Large intestine (tissue), 3 donors: ENCODE data around the gene GUCY2C. TPM values are rescaled to one million over a fixed set of nuclear protein-coding genes. Genes with fewer than 3 reads are reported as not detected.

Source experiments
- DNase-seq, 2 donors: peaks; one replicate each; pipeline versions ENCODE4 v3.0.0 to v3.0.0-alpha.2; 2013
- H3K27ac ChIP-seq: one replicate; pipeline ENCODE4 v1.5.1; 2013; ENCODE audit warnings: low read length
- H3K27me3 ChIP-seq: 2 replicates; pipeline ENCODE4 v1.6.1; 2013; ENCODE audit warnings: low read length; ENCODE audit not compliant: control insufficient read depth, insufficient read depth
- H3K36me3 ChIP-seq: 2 replicates; pipeline ENCODE4 v1.6.1; 2013; ENCODE audit warnings: low read length; ENCODE audit not compliant: control insufficient read depth, insufficient read depth
- H3K4me1 ChIP-seq: one replicate; pipeline ENCODE4 v1.6.1; 2013; ENCODE audit warnings: low read length; ENCODE audit not compliant: control insufficient read depth, insufficient read depth
- H3K4me3 ChIP-seq: one replicate; pipeline ENCODE4 v1.5.1; 2013; ENCODE audit warnings: low read length
- H3K9me3 ChIP-seq: one replicate; pipeline ENCODE4 v1.6.1; 2013; ENCODE audit warnings: mild to moderate bottlenecking, low read depth, low read length, moderate library complexity; ENCODE audit not compliant: control insufficient read depth
- WGBS: methylation state at CpG from one replicate; pipeline ENCODE4 v1.1.5; 2013; ENCODE audit warnings: low lambda C conversion rate; ENCODE audit not compliant: insufficient coverage; 5-methylcytosine and 5-hydroxymethylcytosine counted together
- polyA plus RNA-seq: library from polyadenylated mRNA; unstranded; fragments of 120-200 nt; gene quantifications from one replicate; pipeline ENCODE4 v1.2.1, GENCODE V29; 2013

GUCY2C gene
- polyA plus RNA-seq, 1 donor, result 126 TPM

GRCh38 chr12:14635776-14636175 is 60.6 kb downstream of the GUCY2C start:
- H3K9me3 ChIP-seq, result peaks cover 17% of the 10 kb centered on the region
- no peak overlapping the region for H3K27ac ChIP-seq
- H3K4me1 ChIP-seq, result no peaks in the 10 kb centered on the region
- peaks cover 46% of the 10 kb centered on the region for H3K36me3 ChIP-seq
- H3K4me3 ChIP-seq, result no peak overlapping the region
- no peak for DNase-seq
- no peaks in the 10 kb centered on the region for H3K27me3 ChIP-seq

GRCh38 chr12:14630793-14631192 is 65.6 kb downstream of the GUCY2C start:
- Histone ChIP-seq H3K4me1 (peaks cover 17% of the 10 kb centered on the region), H3K27ac (no peak overlapping the region), H3K36me3 (peaks cover 21% of the 10 kb centered on the region), H3K9me3 (peaks cover 9% of the 10 kb centered on the region), H3K27me3 (no peaks in the 10 kb centered on the region), H3K4me3 (no peak overlapping the region)
- 42% methylated on average over 2 of the region's 3 CpGs for WGBS
- DNase-seq, result no peak

GRCh38 chr12:14629832-14630710 is 66.3 kb downstream of the GUCY2C start:
- Histone ChIP-seq H3K9me3 (peaks cover 9% of the 10 kb centered on the region), H3K4me3 (no peak overlapping the region), H3K4me1 (peaks cover 17% of the 10 kb centered on the region), H3K27me3 (no peaks in the 10 kb centered on the region), H3K36me3 (peaks cover 28% of the 10 kb centered on the region), H3K27ac (peak overlapping the region; percentile 62)
- DNase-seq, result peak; percentile 69 to 79
- WGBS, result 20% methylated on average over 4 of the region's 8 CpGs

- Histone ChIP-seq H3K9me3 (peaks cover 3% of the 10 kb centered on the region), H3K4me3 (no peak overlapping the region), H3K4me1 (peaks cover 17% of the 10 kb centered on the region), H3K36me3 (peaks cover 30% of the 10 kb centered on the region), H3K27ac (peak overlapping the region; percentile 62), H3K27me3 (no peaks in the 10 kb centered on the region)
- WGBS, result no CpG with 5 or more reads among the region's 5 CpGs
- peak in 1 of 2 donors; percentile 33 for DNase-seq
These were observed 67.6 kb downstream of the GUCY2C start for GRCh38 chr12:14628771-14629170.

- DNase-seq, result no peak
- Histone ChIP-seq H3K27me3 (no peaks in the 10 kb centered on the region), H3K4me3 (no peak overlapping the region), H3K27ac (no peak overlapping the region), H3K9me3 (no peaks in the 10 kb centered on the region), H3K4me1 (peaks cover 8% of the 10 kb centered on the region), H3K36me3 (peaks cover 64% of the 10 kb centered on the region)
- no CpG with 5 or more reads among the region's 3 CpGs for WGBS
These were observed 74.6 kb downstream of the GUCY2C start for GRCh38 chr12:14621826-14622225.

- no peaks in the 10 kb centered on the region for H3K27me3 ChIP-seq
- peak overlapping the region; percentile 23 for H3K27ac ChIP-seq
- 83% methylated on average over 1 of the region's 6 CpGs for WGBS
- peak; percentile 23 to 76 for DNase-seq
- no peaks in the 10 kb centered on the region for H3K9me3 ChIP-seq
- H3K36me3 ChIP-seq, result peaks cover 63% of the 10 kb centered on the region
- H3K4me1 ChIP-seq, result peaks cover 8% of the 10 kb centered on the region
- H3K4me3 ChIP-seq, result no peak overlapping the region
These were observed 76.5 kb downstream of the GUCY2C start for GRCh38 chr12:14619741-14620501.

GRCh38 chr12:14618983-14619382 is 77.4 kb downstream of the GUCY2C start:
- Histone ChIP-seq H3K9me3 (no peaks in the 10 kb centered on the region), H3K4me3 (no peak overlapping the region), H3K27ac (no peak overlapping the region), H3K27me3 (no peaks in the 10 kb centered on the region), H3K36me3 (peaks cover 66% of the 10 kb centered on the region), H3K4me1 (peaks cover 8% of the 10 kb centered on the region)
- WGBS, result 60% methylated on average over 1 of the region's 4 CpGs
- no peak for DNase-seq

- peaks cover 8% of the 10 kb centered on the region for H3K9me3 ChIP-seq
- no peak overlapping the region for H3K27ac ChIP-seq
- no peak overlapping the region for H3K4me3 ChIP-seq
- WGBS, result 100% methylated on average over 1 of the region's 3 CpGs
- no peaks in the 10 kb centered on the region for H3K27me3 ChIP-seq
- peaks cover 8% of the 10 kb centered on the region for H3K4me1 ChIP-seq
- no peak for DNase-seq
- H3K36me3 ChIP-seq, result peaks cover 57% of the 10 kb centered on the region
These were observed 81.7 kb downstream of the GUCY2C start for GRCh38 chr12:14614704-14615121.

GRCh38 chr12:14613718-14614117 is 82.7 kb downstream of the GUCY2C start:
- no peak for DNase-seq
- Histone ChIP-seq H3K36me3 (peaks cover 49% of the 10 kb centered on the region), H3K4me1 (no peaks in the 10 kb centered on the region), H3K27ac (no peak overlapping the region), H3K4me3 (no peak overlapping the region), H3K27me3 (no peaks in the 10 kb centered on the region), H3K9me3 (peaks cover 8% of the 10 kb centered on the region)
- WGBS, result no CpG with 5 or more reads among the region's 1 CpG

GRCh38 chr12:14612898-14613445 is 83.4 kb downstream of the GUCY2C start:
- 100% methylated on average over 1 of the region's 3 CpGs for WGBS
- DNase-seq, result no peak
- H3K4me1 ChIP-seq, result no peaks in the 10 kb centered on the region
- no peaks in the 10 kb centered on the region for H3K27me3 ChIP-seq
- H3K4me3 ChIP-seq, result no peak overlapping the region
- no peak overlapping the region for H3K27ac ChIP-seq
- H3K36me3 ChIP-seq, result peaks cover 42% of the 10 kb centered on the region
- peaks cover 11% of the 10 kb centered on the region for H3K9me3 ChIP-seq
